GM12873 (cell line): ENCODE measurements around the gene SS18L1.

ENCODE experiments used
- CTCF ChIP-seq: IDR thresholded peaks from 2 replicates; pipeline ENCODE4 v1.5.1; 2012; ENCODE audit warnings: low read depth, mild to moderate bottlenecking, moderate library complexity, low read length, control low read depth; ENCODE audit not compliant: insufficient read depth; ENCODE audit errors: missing control alignments

SS18L1 gene

DNA sequence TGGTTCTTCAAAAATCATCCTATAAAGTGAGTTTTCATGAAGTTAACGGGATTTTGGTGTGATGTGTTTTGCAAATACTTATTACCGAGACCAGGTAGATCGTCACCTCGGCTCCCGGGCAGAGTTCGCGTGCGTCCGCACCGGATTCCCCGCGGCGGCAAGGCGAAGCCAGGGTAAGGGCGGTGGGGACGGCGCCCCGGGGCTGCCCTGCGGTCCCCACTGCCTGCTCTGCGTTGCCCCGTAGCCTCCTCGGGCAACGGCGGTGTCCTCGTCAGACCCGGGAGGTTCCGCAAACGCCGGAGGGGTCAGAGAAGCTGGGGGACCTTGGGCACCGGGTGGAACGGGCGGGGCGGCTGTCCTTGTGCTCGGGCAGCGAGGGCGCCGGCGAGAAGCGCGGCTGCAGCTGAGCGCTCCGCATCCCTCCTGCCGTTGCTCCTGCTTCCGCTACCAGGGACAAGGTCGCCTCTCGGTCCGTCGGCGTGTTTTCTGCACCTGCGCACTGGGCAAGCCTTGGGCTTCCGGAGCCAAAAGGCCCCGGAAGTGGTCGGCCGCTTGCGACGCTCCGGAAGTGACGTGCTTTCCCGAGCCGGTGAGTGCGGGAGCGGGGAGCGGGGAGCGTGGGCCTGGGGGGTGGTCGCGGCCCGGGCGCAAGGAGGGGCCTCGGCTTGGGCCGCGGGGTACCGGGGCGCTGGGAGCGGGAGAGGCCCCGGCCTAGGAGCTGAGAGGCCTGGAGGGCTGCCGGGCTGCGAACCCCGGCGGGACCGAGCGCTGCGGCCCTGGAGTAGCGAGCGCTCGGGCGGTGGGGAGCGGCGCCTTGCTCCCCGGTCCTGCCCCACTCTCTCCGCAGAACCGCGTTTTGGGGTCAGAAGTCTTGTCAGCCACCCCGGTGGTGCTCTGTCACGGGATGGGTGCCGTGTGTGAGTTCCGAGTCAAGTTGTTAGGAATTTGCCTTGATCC is 39.2 kb downstream of the SS18L1 start, which contains the start of gene MTG2:
Gene MTG2, plus strand, starts transcription at position 560 of the 957 bp plus-strand sequence. CDS start 10,393 bp downstream, outside the sequence.
- TF ChIP-seq CTCF, result no peak

GRCh38 chr20:62183426-62184142 is 40.0 kb downstream of the SS18L1 start:
- TF ChIP-seq CTCF, result no peak

GRCh38 chr20:62186096-62186426 is 42.5 kb downstream of the SS18L1 start:
- no peak for TF ChIP-seq CTCF

DNA sequence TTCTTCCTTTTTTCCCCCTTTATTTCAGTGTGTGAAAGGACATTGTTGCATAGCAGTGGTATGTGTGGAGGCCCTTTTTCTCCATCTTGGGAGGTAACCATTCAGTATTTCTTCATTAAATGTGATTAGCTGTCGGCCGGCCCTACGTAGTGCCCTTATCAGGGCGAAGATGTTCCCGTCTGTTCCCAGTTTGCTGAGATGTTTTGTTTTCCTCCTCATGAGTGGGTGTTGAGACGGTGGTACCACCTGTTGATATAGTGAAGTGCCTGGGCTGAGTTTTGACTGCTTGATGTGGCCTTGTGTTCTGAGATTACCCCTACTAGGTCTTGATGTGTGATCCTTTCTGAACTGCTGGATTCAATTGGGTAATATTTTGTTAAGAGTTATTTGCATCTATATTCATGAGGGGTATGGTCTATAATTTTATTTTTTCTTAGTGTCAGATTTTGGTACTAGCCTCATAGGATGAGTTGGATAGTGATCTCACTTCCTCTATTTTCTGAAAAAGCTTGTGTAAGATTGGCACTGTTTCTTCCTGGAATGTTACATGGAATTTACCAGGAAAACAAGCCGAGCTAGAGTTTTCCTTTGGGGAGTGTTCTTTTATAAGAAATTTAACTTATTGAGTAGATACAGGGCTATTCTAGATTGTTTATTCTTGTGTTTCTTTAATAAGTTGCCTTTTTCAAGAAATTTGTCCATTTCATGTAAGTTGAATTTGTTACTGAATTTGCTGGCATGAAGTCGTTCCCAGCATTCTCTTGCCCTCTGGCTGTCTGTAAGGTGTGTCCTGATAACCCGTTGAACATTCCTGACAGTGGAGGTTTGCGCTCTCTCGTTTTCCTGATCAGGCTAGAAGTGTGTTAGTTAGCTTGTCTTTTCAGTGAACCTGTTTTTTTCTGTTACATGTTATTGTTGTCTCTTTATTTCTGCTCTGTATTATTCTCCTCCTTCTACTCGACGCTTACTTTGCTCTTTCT is 43.6 kb downstream of the SS18L1 start:
- TF ChIP-seq CTCF, result no peak

DNA sequence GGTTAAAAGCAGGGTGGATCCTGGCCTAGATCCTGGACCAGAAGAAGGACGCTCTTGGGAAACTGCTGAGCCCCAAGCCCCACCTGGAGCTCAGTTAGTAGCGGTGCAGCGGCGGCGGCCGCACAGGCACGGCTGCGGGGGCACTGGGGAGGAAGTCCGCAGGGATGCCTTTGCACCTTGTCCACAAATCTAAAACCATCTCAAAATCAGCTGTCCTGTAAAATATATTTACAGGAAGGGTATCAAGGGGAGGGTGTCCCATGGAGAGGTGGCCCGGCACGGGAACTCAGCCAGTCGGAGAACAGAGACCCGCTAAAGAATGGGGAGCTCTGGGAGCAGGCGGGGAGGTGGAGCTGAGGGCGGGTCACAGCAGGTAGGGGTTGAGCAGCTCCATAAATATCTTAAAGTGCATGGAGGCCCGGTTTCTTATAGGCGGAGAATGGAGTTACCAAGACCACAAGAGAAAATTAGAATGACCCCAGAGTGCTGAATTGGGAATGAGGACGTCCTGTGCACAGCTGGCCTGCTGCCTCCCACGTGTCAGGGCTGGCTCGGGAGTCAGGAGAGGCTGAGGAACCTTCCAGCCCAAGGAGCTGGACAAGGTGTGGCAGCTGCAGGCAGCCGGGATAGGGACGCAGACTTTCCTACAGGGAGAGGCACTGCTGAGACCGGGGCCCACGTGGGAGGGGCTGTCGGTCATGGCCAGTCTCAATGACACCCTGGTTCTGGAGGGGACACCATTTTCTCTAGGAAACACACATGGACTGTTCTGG is 47.3 kb downstream of the SS18L1 start:
- TF ChIP-seq CTCF, result no peak

GRCh38 chr20:62191781-62192559 is 48.4 kb downstream of the SS18L1 start:
- no peak for TF ChIP-seq CTCF
